Sigmoid colon (tissue), 4 donors: ENCODE results near the gene EXOSC10.

ENCODE experiments used
- EP300 ChIP-seq, 4 donors: sonication (generic); formaldehyde crosslinking; IDR thresholded peaks; one replicate each; pipeline ENCODE4 v1.6.1; 2017; ENCODE audit warnings: antibody characterized with exemption in 4 of 4
- POLR2A ChIP-seq, 2 donors: fragments of 450-650 bp; IDR thresholded peaks; one replicate each; pipeline ENCODE4 v1.6.1; 2016; ENCODE audit warnings: antibody characterized with exemption in 2 of 2, mild to moderate bottlenecking in 2 of 2, moderate library complexity in 2 of 2
- TF ChIP-seq, protein P1 (sequence below), 4 experiments: fragments of 450-650 bp in 3 of 4; fragments of 200-600 bp in 1 of 4; IDR thresholded peaks; one replicate each; pipeline ENCODE4 v1.5.1; 2016 to 2019; ENCODE audit warnings: antibody characterized with exemption in 4 of 4, mild to moderate bottlenecking in 3 of 4, moderate library complexity in 2 of 4

DNA sequence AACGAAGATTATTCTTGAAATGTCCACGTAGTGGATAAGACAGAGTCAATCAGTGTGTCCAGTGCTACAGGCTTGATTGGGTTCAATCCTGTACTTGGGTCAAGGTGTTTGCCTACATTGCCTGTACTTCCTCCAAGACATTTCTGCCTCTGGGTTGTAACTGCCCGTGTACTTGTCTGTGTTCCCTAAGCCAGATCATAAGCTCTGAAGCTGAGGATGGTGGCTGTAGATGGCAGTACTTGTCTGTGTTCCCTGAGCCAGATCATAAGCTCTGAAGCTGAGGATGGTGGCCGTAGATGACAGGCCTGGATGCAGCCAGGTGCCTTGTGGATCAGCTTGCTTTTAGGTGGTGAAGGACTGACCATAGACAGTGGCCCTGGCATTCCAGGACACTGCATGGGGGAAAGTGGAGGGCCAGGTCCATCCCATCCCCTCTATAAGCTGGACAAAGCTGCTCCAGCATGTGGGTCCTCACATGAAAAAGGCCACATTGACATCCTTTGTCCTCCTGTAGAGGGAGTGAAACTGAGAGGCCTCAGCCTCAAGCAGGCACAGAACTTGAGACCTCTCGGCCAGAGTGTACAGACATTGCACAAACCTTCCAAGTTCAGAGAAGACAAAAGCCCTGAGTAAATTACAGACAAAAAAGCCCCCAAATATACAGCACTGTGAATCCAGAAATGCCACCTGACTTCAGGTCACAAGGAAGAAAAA is 37.9 kb downstream of the EXOSC10 start:
- TF ChIP-seq, protein P1, sequence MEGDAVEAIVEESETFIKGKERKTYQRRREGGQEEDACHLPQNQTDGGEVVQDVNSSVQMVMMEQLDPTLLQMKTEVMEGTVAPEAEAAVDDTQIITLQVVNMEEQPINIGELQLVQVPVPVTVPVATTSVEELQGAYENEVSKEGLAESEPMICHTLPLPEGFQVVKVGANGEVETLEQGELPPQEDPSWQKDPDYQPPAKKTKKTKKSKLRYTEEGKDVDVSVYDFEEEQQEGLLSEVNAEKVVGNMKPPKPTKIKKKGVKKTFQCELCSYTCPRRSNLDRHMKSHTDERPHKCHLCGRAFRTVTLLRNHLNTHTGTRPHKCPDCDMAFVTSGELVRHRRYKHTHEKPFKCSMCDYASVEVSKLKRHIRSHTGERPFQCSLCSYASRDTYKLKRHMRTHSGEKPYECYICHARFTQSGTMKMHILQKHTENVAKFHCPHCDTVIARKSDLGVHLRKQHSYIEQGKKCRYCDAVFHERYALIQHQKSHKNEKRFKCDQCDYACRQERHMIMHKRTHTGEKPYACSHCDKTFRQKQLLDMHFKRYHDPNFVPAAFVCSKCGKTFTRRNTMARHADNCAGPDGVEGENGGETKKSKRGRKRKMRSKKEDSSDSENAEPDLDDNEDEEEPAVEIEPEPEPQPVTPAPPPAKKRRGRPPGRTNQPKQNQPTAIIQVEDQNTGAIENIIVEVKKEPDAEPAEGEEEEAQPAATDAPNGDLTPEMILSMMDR (IDR thresholded peaks at IDR 0.05) = no peak
- TF ChIP-seq EP300 (IDR thresholded peaks at IDR 0.05) = no peak
- no peak for TF ChIP-seq POLR2A (IDR thresholded peaks at IDR 0.05)
